ENCODE measurements around the gene GNL1. TPM values are rescaled to one million over a fixed set of nuclear protein-coding genes. Genes with fewer than 3 reads are reported as not detected.

Gene GNL1
- total RNA-seq, 1 donor from 2014 or later: 61.5 TPM

DNA sequence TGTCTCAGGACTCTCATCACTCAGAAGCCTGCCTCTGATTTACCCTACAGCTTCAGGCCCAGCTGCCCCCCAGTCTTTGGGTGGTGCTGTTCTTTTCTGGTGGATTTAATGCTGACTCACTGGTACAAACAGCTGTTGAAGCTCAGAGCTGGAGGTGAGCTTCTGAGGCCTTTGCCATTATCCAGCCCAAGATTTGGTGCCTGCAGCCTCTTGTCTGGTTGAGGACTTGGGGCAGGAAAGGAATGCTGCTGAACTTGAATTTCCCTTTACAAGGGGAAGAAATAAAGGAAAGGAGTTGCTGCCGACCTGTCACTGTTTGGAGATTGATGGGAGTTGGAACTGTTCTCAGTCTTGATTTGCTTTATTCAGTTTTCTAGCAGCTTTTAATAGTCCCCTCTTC, 34.7 kb upstream of the GNL1 start:
- Mint-ChIP-seq H3K27me3 (ENCODE audit: low read depth) (no peaks in the 10 kb centered on the region), H3K36me3 (ENCODE audit: low read depth) (peaks cover 44% of the 10 kb centered on the region), H3K27ac (ENCODE audit: unreplicated experiment) (peak overlapping the region; percentile 74), H3K4me1 (ENCODE audit: low read depth) (peaks cover 12% of the 10 kb centered on the region), H3K4me3 (ENCODE audit: unreplicated experiment) (no peak overlapping the region), H3K9me3 (ENCODE audit: low read depth) (no peaks in the 10 kb centered on the region)
- DNase-seq (ENCODE audit: low spot score): no peak
- TF ChIP-seq, protein P1, sequence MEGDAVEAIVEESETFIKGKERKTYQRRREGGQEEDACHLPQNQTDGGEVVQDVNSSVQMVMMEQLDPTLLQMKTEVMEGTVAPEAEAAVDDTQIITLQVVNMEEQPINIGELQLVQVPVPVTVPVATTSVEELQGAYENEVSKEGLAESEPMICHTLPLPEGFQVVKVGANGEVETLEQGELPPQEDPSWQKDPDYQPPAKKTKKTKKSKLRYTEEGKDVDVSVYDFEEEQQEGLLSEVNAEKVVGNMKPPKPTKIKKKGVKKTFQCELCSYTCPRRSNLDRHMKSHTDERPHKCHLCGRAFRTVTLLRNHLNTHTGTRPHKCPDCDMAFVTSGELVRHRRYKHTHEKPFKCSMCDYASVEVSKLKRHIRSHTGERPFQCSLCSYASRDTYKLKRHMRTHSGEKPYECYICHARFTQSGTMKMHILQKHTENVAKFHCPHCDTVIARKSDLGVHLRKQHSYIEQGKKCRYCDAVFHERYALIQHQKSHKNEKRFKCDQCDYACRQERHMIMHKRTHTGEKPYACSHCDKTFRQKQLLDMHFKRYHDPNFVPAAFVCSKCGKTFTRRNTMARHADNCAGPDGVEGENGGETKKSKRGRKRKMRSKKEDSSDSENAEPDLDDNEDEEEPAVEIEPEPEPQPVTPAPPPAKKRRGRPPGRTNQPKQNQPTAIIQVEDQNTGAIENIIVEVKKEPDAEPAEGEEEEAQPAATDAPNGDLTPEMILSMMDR (IDR thresholded peaks at IDR 0.05): no peak

DNA sequence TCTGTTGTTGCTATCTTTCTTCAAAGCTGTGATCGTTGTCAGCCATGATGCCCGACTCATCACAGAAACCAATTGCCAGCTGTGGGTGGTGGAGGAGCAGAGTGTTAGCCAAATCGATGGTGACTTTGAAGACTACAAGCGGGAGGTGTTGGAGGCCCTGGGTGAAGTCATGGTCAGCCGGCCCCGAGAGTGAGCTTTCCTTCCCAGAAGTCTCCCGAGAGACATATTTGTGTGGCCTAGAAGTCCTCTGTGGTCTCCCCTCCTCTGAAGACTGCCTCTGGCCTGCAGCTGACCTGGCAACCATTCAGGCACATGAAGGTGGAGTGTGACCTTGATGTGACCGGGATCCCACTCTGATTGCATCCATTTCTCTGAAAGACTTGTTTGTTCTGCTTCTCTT, 34.2 kb upstream of the GNL1 start:
- no peak overlapping the region for H3K4me3 Mint-ChIP-seq (ENCODE audit: unreplicated experiment)

DNA sequence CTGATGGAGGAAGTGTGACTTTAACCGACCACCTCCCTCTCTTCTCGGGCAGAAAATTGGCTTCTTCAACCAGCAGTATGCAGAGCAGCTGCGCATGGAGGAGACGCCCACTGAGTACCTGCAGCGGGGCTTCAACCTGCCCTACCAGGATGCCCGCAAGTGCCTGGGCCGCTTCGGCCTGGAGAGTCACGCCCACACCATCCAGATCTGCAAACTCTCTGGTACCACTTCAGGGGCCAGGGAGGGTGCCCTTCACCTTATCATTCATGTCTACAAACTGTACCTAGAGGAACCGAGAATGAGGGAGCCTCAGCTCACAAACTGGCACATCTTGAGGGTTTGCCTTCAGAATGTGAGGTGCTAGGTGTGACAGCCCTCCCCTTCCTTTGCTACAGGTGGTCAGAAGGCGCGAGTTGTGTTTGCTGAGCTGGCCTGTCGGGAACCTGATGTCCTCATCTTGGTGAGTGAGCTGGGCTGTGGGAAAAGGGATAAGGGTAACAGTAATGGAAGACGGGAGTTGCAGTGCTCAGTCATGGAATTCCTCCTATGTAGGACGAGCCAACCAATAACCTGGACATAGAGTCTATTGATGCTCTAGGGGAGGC, 33.6 kb upstream of the GNL1 start:
- H3K4me3 Mint-ChIP-seq (ENCODE audit: unreplicated experiment): no peak overlapping the region
- no peak for DNase-seq (ENCODE audit: low spot score)
- peaks cover 50% of the 10 kb centered on the region for H3K36me3 Mint-ChIP-seq (ENCODE audit: low read depth)
- H3K27ac Mint-ChIP-seq (ENCODE audit: unreplicated experiment): no peak overlapping the region
- H3K27me3 Mint-ChIP-seq (ENCODE audit: low read depth): no peaks in the 10 kb centered on the region
- TF ChIP-seq, protein P1 (IDR thresholded peaks at IDR 0.05): no peak
- no peaks in the 10 kb centered on the region for H3K9me3 Mint-ChIP-seq (ENCODE audit: low read depth)
- peaks cover 12% of the 10 kb centered on the region for H3K4me1 Mint-ChIP-seq (ENCODE audit: low read depth)

More for the DNA sequence above, 34.2 kb upstream of the GNL1 start:
- no peaks in the 10 kb centered on the region for H3K27me3 Mint-ChIP-seq (ENCODE audit: low read depth)
- H3K27ac Mint-ChIP-seq (ENCODE audit: unreplicated experiment): peak overlapping the region; percentile 74
- TF ChIP-seq, protein P1 (IDR thresholded peaks at IDR 0.05): no peak
- peaks cover 46% of the 10 kb centered on the region for H3K36me3 Mint-ChIP-seq (ENCODE audit: low read depth)
- H3K9me3 Mint-ChIP-seq (ENCODE audit: low read depth): no peaks in the 10 kb centered on the region
- no peak for DNase-seq (ENCODE audit: low spot score)
- H3K4me1 Mint-ChIP-seq (ENCODE audit: low read depth): peaks cover 12% of the 10 kb centered on the region

DNA sequence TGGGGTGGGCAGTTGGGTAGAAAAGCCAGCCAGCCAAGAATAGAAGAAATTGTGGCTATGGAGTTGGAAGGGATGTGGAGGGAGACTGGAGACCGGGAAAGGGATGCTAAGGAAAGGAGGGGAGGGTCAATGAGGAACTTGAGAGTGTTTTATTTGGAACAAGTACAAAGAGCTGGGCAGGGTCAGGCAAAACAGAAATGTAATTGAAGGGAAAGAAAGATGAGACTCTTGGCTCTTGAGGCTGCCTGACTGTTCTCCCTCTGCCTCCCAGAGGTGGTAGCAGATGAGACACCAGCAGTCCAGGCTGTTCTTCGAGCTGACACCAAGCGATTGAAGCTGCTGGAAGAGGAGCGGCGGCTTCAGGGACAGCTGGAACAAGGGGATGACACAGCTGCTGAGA, 27.6 kb upstream of the GNL1 start:
- H3K36me3 Mint-ChIP-seq (ENCODE audit: low read depth): peaks cover 60% of the 10 kb centered on the region
- no peak for DNase-seq (ENCODE audit: low spot score)
- H3K9me3 Mint-ChIP-seq (ENCODE audit: low read depth): no peaks in the 10 kb centered on the region
- TF ChIP-seq, protein P1 (IDR thresholded peaks at IDR 0.05): no peak
- H3K4me1 Mint-ChIP-seq (ENCODE audit: low read depth): no peaks in the 10 kb centered on the region
- H3K27ac Mint-ChIP-seq (ENCODE audit: unreplicated experiment): no peak overlapping the region
- no peak overlapping the region for H3K4me3 Mint-ChIP-seq (ENCODE audit: unreplicated experiment)
- H3K27me3 Mint-ChIP-seq (ENCODE audit: low read depth): no peaks in the 10 kb centered on the region

DNA sequence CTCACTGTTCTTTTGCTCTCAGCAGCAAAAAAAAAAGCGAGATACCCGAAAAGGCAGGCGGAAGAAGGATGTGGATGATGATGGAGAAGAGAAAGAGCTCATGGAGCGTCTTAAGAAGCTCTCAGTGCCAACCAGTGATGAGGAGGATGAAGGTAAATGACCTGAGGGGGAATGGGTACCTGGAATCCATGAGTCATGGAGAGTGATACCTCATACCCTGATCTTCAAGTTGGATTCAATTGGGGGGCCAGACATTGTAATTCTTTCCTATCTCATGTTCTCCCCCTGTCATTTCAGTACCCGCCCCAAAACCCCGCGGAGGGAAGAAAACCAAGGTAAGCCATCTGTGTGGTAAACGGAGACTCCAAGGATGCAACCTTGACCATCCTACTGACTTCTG, 21.8 kb upstream of the GNL1 start:
- no peak overlapping the region for H3K27ac Mint-ChIP-seq (ENCODE audit: unreplicated experiment)
- TF ChIP-seq, protein P1 (IDR thresholded peaks at IDR 0.05): no peak
- H3K27me3 Mint-ChIP-seq (ENCODE audit: low read depth): no peaks in the 10 kb centered on the region
- DNase-seq (ENCODE audit: low spot score): no peak
- H3K4me3 Mint-ChIP-seq (ENCODE audit: unreplicated experiment): no peak overlapping the region
- H3K36me3 Mint-ChIP-seq (ENCODE audit: low read depth): peaks cover 43% of the 10 kb centered on the region
- peaks cover 7% of the 10 kb centered on the region for H3K4me1 Mint-ChIP-seq (ENCODE audit: low read depth)
- no peaks in the 10 kb centered on the region for H3K9me3 Mint-ChIP-seq (ENCODE audit: low read depth)

All from chondrocyte (in vitro differentiated cells).